Tibial nerve (tissue), 3 donors: ENCODE data around the gene THAP5.

ENCODE experiments used
- POLR2A ChIP-seq, 2 donors: fragments of 450-650 bp; IDR thresholded peaks; one replicate each; pipeline ENCODE4 v1.6.1; 2017; ENCODE audit warnings: antibody characterized with exemption in 2 of 2, mild to moderate bottlenecking in 2 of 2, moderate library complexity in 2 of 2
- TF ChIP-seq, protein P1 (sequence below), 5 experiments: fragments of 200-600 bp in 3 of 5; fragments of 450-650 bp in 2 of 5; sonication (generic) in 3 of 5; IDR thresholded peaks; one replicate each; pipeline ENCODE4 v1.5.1; 2016 to 2019; ENCODE audit warnings: antibody characterized with exemption in 5 of 5, mild to moderate bottlenecking in 3 of 5, moderate library complexity in 2 of 5

DNA sequence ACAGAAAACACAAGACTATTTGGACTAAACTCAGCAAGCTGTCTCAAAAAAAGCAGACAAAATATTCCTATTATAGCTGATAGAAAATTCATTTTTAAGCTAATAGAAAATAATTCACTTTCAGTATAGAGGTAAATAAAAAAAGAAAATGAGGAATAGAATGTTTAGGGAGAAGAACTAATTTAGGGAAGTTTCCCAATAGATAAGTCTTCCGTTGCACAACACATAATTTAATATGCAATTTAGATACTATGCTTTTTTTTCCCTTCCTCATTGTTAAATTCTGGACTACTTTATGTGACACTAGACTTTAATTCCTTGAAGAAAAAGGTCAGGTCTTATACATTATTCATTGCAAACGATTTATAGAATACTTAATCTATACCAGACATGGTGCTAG is 53.9 kb downstream of the THAP5 start:
- TF ChIP-seq, protein P1, sequence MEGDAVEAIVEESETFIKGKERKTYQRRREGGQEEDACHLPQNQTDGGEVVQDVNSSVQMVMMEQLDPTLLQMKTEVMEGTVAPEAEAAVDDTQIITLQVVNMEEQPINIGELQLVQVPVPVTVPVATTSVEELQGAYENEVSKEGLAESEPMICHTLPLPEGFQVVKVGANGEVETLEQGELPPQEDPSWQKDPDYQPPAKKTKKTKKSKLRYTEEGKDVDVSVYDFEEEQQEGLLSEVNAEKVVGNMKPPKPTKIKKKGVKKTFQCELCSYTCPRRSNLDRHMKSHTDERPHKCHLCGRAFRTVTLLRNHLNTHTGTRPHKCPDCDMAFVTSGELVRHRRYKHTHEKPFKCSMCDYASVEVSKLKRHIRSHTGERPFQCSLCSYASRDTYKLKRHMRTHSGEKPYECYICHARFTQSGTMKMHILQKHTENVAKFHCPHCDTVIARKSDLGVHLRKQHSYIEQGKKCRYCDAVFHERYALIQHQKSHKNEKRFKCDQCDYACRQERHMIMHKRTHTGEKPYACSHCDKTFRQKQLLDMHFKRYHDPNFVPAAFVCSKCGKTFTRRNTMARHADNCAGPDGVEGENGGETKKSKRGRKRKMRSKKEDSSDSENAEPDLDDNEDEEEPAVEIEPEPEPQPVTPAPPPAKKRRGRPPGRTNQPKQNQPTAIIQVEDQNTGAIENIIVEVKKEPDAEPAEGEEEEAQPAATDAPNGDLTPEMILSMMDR (IDR thresholded peaks at IDR 0.05) = no peak
- no peak for TF ChIP-seq POLR2A (IDR thresholded peaks at IDR 0.05)
